Measurements from ENCODE around the gene CCDC158.

Gene CCDC158

DNA sequence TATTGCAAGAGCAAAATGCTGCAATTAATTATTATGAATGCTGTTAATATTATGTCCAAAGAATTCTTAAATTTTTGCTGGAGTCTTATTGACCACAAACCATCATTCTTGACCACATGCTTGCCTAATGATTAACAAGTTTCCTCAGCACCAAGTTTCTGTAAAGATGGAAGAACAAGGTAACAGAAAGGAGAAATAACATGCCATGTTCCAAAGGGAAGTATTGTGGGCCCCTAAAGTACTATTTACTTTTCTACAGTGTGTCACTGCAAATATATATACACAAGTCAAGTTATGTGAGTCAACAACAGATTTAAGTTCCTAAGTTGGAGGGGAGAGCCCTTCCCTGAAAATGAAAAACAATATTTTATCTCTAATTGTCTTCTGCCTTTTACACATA lies 148.9 kb downstream of the CCDC158 start:
- DNase-seq (ENCODE audit: low read depth): no peak
- H3K4me3 ChIP-seq (replicated peaks; ENCODE audit: low read depth, low read length): no peak overlapping the region
- TF ChIP-seq, protein P1, sequence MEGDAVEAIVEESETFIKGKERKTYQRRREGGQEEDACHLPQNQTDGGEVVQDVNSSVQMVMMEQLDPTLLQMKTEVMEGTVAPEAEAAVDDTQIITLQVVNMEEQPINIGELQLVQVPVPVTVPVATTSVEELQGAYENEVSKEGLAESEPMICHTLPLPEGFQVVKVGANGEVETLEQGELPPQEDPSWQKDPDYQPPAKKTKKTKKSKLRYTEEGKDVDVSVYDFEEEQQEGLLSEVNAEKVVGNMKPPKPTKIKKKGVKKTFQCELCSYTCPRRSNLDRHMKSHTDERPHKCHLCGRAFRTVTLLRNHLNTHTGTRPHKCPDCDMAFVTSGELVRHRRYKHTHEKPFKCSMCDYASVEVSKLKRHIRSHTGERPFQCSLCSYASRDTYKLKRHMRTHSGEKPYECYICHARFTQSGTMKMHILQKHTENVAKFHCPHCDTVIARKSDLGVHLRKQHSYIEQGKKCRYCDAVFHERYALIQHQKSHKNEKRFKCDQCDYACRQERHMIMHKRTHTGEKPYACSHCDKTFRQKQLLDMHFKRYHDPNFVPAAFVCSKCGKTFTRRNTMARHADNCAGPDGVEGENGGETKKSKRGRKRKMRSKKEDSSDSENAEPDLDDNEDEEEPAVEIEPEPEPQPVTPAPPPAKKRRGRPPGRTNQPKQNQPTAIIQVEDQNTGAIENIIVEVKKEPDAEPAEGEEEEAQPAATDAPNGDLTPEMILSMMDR (IDR thresholded peaks at IDR 0.05; ENCODE audit: low read length, missing control alignments): no peak

DNA sequence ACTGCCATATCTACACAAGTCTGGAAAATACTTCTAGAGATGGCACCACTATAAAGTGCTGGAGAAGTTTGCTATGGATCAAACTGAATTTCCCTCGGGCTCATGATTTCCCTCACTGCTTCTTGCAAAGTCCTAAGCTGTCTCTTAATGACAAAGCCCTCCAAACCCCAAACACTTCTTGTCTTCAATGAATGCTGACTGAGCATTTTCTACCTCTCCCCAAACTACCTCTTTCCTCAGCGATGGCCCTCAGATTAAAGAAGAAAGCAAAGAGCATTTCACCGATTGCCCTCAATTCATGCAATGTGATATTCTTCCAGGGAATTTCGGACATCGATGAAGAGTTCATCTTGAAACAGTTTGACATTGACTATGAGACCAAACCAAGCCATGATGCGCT lies 149.7 kb downstream of the CCDC158 start:
- DNase-seq (ENCODE audit: low read depth): no peak
- TF ChIP-seq, protein P1 (IDR thresholded peaks at IDR 0.05; ENCODE audit: low read length, missing control alignments): no peak
- no peak overlapping the region for H3K4me3 ChIP-seq (replicated peaks; ENCODE audit: low read depth, low read length)

DNA sequence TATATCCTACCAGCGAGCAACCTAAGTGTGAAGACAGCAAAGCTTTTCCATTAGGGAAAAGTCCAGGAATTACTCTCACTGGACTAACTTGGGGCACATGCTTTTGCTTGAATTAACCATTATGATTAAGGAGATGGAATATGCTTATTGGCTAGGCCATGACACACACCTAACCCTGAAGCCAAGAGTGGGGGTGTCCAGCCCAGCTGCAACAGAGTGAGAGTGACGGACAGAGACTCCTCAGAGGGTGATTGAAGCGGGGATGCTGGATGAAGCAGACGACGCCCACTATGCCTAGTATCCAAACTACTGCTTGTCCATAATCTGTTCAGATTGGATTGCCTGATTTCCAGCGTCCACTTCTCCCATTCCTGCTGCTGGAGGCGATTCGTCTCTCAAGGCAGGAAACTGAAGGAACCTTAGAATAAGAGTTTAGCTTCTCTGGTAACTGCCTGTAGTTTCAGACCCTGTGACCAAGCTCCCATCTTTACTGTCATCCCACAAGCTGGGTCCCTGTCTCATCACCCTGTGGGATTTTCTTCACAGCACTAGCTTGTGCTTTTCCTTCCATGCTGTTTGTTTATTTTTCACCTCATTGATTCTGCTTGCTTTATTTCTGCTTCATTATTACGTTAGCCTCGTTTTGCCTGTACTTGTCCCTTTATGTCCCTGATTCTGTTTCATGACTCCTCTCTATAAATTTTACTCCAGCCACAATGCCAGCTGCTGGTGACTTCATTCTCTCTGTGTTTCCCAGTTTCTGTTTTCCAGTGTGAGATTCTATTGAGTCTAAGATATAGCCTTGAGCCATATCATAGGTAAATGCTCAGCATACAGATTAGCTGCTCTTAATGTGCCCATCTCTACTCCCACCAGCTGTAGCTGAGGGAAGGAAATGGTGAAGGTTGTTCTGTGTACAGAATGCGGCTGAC lies 150.4 kb downstream of the CCDC158 start:
- H3K4me3 ChIP-seq (replicated peaks; ENCODE audit: low read depth, low read length): no peak overlapping the region
- TF ChIP-seq, protein P1 (IDR thresholded peaks at IDR 0.05; ENCODE audit: low read length, missing control alignments): no peak
- DNase-seq (ENCODE audit: low read depth): no peak

DNA sequence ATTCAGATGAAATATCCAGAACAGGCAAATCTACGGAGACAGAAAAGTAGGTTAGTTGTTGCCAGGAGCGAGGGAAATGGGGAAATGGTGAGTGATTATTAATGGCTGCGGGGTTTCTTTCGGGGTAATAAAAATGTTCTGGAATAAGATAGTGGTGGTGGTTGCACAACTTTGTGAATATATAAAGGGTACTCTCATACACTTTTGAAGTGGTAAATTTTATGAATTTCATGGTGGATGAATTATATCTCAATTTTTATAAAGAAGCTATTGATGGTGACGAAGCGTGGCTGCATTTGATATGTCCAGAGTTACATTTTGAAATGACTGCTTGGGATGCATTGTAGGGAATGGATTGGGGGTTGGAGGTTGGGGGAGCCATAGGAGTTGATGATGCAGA lies 153.1 kb downstream of the CCDC158 start:
- TF ChIP-seq, protein P1 (IDR thresholded peaks at IDR 0.05; ENCODE audit: low read length, missing control alignments): no peak
- no peak for DNase-seq (ENCODE audit: low read depth)
- H3K4me3 ChIP-seq (replicated peaks; ENCODE audit: low read depth, low read length): no peak overlapping the region

DNA sequence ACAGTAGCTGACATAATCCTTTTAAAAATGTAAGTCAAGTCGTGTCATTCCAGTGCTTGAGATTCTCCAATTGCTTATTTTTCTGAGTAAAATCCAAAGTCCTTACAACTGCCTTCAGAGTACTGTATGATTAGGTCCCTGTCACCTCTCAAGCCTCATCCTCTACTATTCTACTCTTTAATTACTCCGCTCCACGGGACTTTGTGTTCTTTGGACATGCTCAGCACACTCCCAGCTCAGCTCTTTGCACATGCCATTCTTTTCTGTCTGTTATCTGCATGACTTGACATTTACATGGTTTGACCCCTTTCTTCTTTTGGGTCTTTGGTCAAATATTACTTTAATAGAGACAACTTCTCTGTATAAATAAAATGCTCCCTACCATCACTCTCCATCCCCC lies 154.3 kb downstream of the CCDC158 start:
- TF ChIP-seq, protein P1 (IDR thresholded peaks at IDR 0.05; ENCODE audit: low read length, missing control alignments): no peak
- no peak for DNase-seq (ENCODE audit: low read depth)
- H3K4me3 ChIP-seq (replicated peaks; ENCODE audit: low read depth, low read length): no peak overlapping the region

DNA sequence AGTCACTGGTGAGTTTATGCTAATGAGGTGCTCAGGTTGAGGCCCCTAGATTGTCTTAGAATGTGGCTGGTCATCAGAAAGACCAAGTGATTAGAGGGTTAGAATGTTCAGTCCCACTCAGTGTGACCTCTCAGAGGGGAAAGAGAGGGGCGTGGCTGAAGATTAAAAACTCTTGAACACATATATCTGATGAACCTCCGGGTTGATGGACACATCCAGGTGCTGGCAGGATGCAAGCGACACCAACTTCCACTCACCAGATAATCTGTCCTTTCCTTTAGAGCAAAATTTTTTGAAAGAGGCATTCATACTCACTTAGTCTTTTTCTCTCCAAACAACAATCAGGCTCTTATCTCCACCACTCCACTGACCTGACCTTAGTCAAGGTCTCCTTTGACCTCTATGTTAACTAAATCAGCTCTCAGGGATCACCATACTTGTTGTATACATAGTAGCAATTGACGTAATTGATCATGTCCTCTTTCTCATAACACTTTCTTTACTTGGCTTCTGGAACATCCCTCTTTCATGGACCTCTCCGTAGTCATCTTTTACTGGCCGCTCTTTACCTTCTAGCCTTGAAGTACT lies 155.2 kb downstream of the CCDC158 start:
- TF ChIP-seq, protein P1 (IDR thresholded peaks at IDR 0.05; ENCODE audit: low read length, missing control alignments): no peak
- no peak overlapping the region for H3K4me3 ChIP-seq (replicated peaks; ENCODE audit: low read depth, low read length)
- no peak for DNase-seq (ENCODE audit: low read depth)

Data from fibroblast of pulmonary artery (primary cell).